ENCODE measurements around the gene TMEM130. TPM values are rescaled to one million over a fixed set of nuclear protein-coding genes. Genes with fewer than 3 reads are reported as not detected.

Gene TMEM130
- polyA plus RNA-seq, 2 donors = 0.02 TPM; not detected in 1

- no peaks in the 10 kb centered on the region for H3K4me1 ChIP-seq (ENCODE audit: control insufficient read depth in 2 of 2, insufficient read depth in 2 of 2, low read length in 1 of 2)
Measured at GRCh38 chr7:98836811-98837629, 32.8 kb downstream of the TMEM130 start.

GRCh38 chr7:98834949-98835348, 34.9 kb downstream of the TMEM130 start:
- no peak overlapping the region for H3K27ac ChIP-seq (ENCODE audit: low read depth in 2 of 2, low read length in 1 of 2)
- H3K9me3 ChIP-seq (ENCODE audit: control insufficient read depth in 2 of 2, insufficient read depth in 1 of 2, low read depth in 1 of 2, low read length in 1 of 2) = no peaks in the 10 kb centered on the region
- no peaks in the 10 kb centered on the region for H3K4me1 ChIP-seq (ENCODE audit: control insufficient read depth in 2 of 2, insufficient read depth in 2 of 2, low read length in 1 of 2)
- no peaks in the 10 kb centered on the region for H3K27me3 ChIP-seq (ENCODE audit: control insufficient read depth in 1 of 2, insufficient read depth in 2 of 2, low read length in 2 of 2)
- WGBS, 2 donors = 69 to 78% methylated on average over 8 of the region's 8 CpGs
- H3K4me3 ChIP-seq (ENCODE audit: low read depth in 1 of 2, low read length in 2 of 2) = no peak overlapping the region
- no peaks in the 10 kb centered on the region for H3K36me3 ChIP-seq (ENCODE audit: control insufficient read depth in 2 of 2, insufficient read depth in 2 of 2, low read length in 1 of 2)

More at GRCh38 chr7:98836811-98837629, 32.8 kb downstream of the TMEM130 start:
- H3K9me3 ChIP-seq (ENCODE audit: control insufficient read depth in 2 of 2, insufficient read depth in 1 of 2, low read depth in 1 of 2, low read length in 1 of 2) = no peaks in the 10 kb centered on the region
- no peaks in the 10 kb centered on the region for H3K36me3 ChIP-seq (ENCODE audit: control insufficient read depth in 2 of 2, insufficient read depth in 2 of 2, low read length in 1 of 2)
- no peaks in the 10 kb centered on the region for H3K27me3 ChIP-seq (ENCODE audit: control insufficient read depth in 1 of 2, insufficient read depth in 2 of 2, low read length in 2 of 2)
- H3K27ac ChIP-seq (ENCODE audit: low read depth in 2 of 2, low read length in 1 of 2) = no peak overlapping the region
- 21 to 30% methylated on average over 10 of the region's 10 CpGs for WGBS, 2 donors
- H3K4me3 ChIP-seq (ENCODE audit: low read depth in 1 of 2, low read length in 2 of 2) = no peak overlapping the region

GRCh38 chr7:98833022-98833421, 36.8 kb downstream of the TMEM130 start:
- Histone ChIP-seq H3K36me3 (ENCODE audit: control insufficient read depth in 2 of 2, insufficient read depth in 2 of 2, low read length in 1 of 2) (no peaks in the 10 kb centered on the region), H3K27ac (ENCODE audit: low read depth in 2 of 2, low read length in 1 of 2) (no peak overlapping the region)
- WGBS, 2 donors = 88 to 92% methylated on average over 2 of the region's 2 CpGs

GRCh38 chr7:98831641-98832221, 38.1 kb downstream of the TMEM130 start:
- Histone ChIP-seq H3K4me1 (ENCODE audit: control insufficient read depth in 2 of 2, insufficient read depth in 2 of 2, low read length in 1 of 2) (peaks cover under 1 to 2% of the 10 kb centered on the region in 2 donors), H3K4me3 (ENCODE audit: low read depth in 1 of 2, low read length in 2 of 2) (no peak overlapping the region), H3K9me3 (ENCODE audit: control insufficient read depth in 2 of 2, insufficient read depth in 1 of 2, low read depth in 1 of 2, low read length in 1 of 2) (no peaks in the 10 kb centered on the region), H3K27ac (ENCODE audit: low read depth in 2 of 2, low read length in 1 of 2) (no peak overlapping the region), H3K27me3 (ENCODE audit: control insufficient read depth in 1 of 2, insufficient read depth in 2 of 2, low read length in 2 of 2) (no peaks in the 10 kb centered on the region), H3K36me3 (ENCODE audit: control insufficient read depth in 2 of 2, insufficient read depth in 2 of 2, low read length in 1 of 2) (no peaks in the 10 kb centered on the region)
- WGBS, 2 donors = 77 to 81% methylated on average over 8 of the region's 8 CpGs

More at GRCh38 chr7:98833022-98833421, 36.8 kb downstream of the TMEM130 start:
- Histone ChIP-seq H3K27me3 (ENCODE audit: control insufficient read depth in 1 of 2, insufficient read depth in 2 of 2, low read length in 2 of 2) (no peaks in the 10 kb centered on the region), H3K9me3 (ENCODE audit: control insufficient read depth in 2 of 2, insufficient read depth in 1 of 2, low read depth in 1 of 2, low read length in 1 of 2) (no peaks in the 10 kb centered on the region), H3K4me3 (ENCODE audit: low read depth in 1 of 2, low read length in 2 of 2) (no peak overlapping the region), H3K4me1 (ENCODE audit: control insufficient read depth in 2 of 2, insufficient read depth in 2 of 2, low read length in 1 of 2) (no peaks in the 10 kb centered on the region)

GRCh38 chr7:98830972-98831548, 38.8 kb downstream of the TMEM130 start:
- Histone ChIP-seq H3K9me3 (ENCODE audit: control insufficient read depth in 2 of 2, insufficient read depth in 1 of 2, low read depth in 1 of 2, low read length in 1 of 2) (no peaks in the 10 kb centered on the region), H3K27ac (ENCODE audit: low read depth in 2 of 2, low read length in 1 of 2) (no peak overlapping the region), H3K4me1 (ENCODE audit: control insufficient read depth in 2 of 2, insufficient read depth in 2 of 2, low read length in 1 of 2) (peaks cover 5 to 7% of the 10 kb centered on the region in 2 donors), H3K27me3 (ENCODE audit: control insufficient read depth in 1 of 2, insufficient read depth in 2 of 2, low read length in 2 of 2) (no peaks in the 10 kb centered on the region), H3K4me3 (ENCODE audit: low read depth in 1 of 2, low read length in 2 of 2) (no peak overlapping the region), H3K36me3 (ENCODE audit: control insufficient read depth in 2 of 2, insufficient read depth in 2 of 2, low read length in 1 of 2) (no peaks in the 10 kb centered on the region)
- WGBS, 2 donors = 66 to 73% methylated on average over 2 of the region's 2 CpGs

GRCh38 chr7:98828368-98828767, 41.4 kb downstream of the TMEM130 start:
- Histone ChIP-seq H3K9me3 (ENCODE audit: control insufficient read depth in 2 of 2, insufficient read depth in 1 of 2, low read depth in 1 of 2, low read length in 1 of 2) (peaks cover 0 to 2% of the 10 kb centered on the region in 2 donors), H3K36me3 (ENCODE audit: control insufficient read depth in 2 of 2, insufficient read depth in 2 of 2, low read length in 1 of 2) (no peaks in the 10 kb centered on the region), H3K4me1 (ENCODE audit: control insufficient read depth in 2 of 2, insufficient read depth in 2 of 2, low read length in 1 of 2) (peaks cover 5 to 7% of the 10 kb centered on the region in 2 donors), H3K27me3 (ENCODE audit: control insufficient read depth in 1 of 2, insufficient read depth in 2 of 2, low read length in 2 of 2) (no peaks in the 10 kb centered on the region), H3K27ac (ENCODE audit: low read depth in 2 of 2, low read length in 1 of 2) (no peak overlapping the region), H3K4me3 (ENCODE audit: low read depth in 1 of 2, low read length in 2 of 2) (no peak overlapping the region)
- 92 to 94% methylated on average over 8 of the region's 8 CpGs for WGBS, 2 donors

GRCh38 chr7:98827258-98827657, 42.6 kb downstream of the TMEM130 start:
- Histone ChIP-seq H3K4me1 (ENCODE audit: control insufficient read depth in 2 of 2, insufficient read depth in 2 of 2, low read length in 1 of 2) (peaks cover 7 to 11% of the 10 kb centered on the region in 2 donors), H3K4me3 (ENCODE audit: low read depth in 1 of 2, low read length in 2 of 2) (no peak overlapping the region), H3K27ac (ENCODE audit: low read depth in 2 of 2, low read length in 1 of 2) (no peak overlapping the region), H3K27me3 (ENCODE audit: control insufficient read depth in 1 of 2, insufficient read depth in 2 of 2, low read length in 2 of 2) (no peaks in the 10 kb centered on the region), H3K36me3 (ENCODE audit: control insufficient read depth in 2 of 2, insufficient read depth in 2 of 2, low read length in 1 of 2) (no peaks in the 10 kb centered on the region), H3K9me3 (ENCODE audit: control insufficient read depth in 2 of 2, insufficient read depth in 1 of 2, low read depth in 1 of 2, low read length in 1 of 2) (peaks cover 0 to 2% of the 10 kb centered on the region in 2 donors)
- WGBS, 2 donors = 60 to 65% methylated on average over 3 of the region's 3 CpGs

- Histone ChIP-seq H3K9me3 (ENCODE audit: control insufficient read depth in 2 of 2, insufficient read depth in 1 of 2, low read depth in 1 of 2, low read length in 1 of 2) (peaks cover 0 to 2% of the 10 kb centered on the region in 2 donors), H3K4me1 (ENCODE audit: control insufficient read depth in 2 of 2, insufficient read depth in 2 of 2, low read length in 1 of 2) (peaks cover 7 to 11% of the 10 kb centered on the region in 2 donors), H3K27me3 (ENCODE audit: control insufficient read depth in 1 of 2, insufficient read depth in 2 of 2, low read length in 2 of 2) (no peaks in the 10 kb centered on the region), H3K27ac (ENCODE audit: low read depth in 2 of 2, low read length in 1 of 2) (no peak overlapping the region), H3K4me3 (ENCODE audit: low read depth in 1 of 2, low read length in 2 of 2) (no peak overlapping the region), H3K36me3 (ENCODE audit: control insufficient read depth in 2 of 2, insufficient read depth in 2 of 2, low read length in 1 of 2) (no peaks in the 10 kb centered on the region)
- 14 to 16% methylated on average over 13 of the region's 13 CpGs for WGBS, 2 donors
Measured at GRCh38 chr7:98826811-98827231, 43.0 kb downstream of the TMEM130 start.

GRCh38 chr7:98826387-98826786, 43.4 kb downstream of the TMEM130 start:
- 35 to 46% methylated on average over 13 to 20 of the region's 20 CpGs for WGBS, 2 donors
- H3K4me1 ChIP-seq (ENCODE audit: control insufficient read depth in 2 of 2, insufficient read depth in 2 of 2, low read length in 1 of 2) = peaks cover 7 to 11% of the 10 kb centered on the region in 2 donors
- H3K4me3 ChIP-seq (ENCODE audit: low read depth in 1 of 2, low read length in 2 of 2) = no peak overlapping the region
- no peaks in the 10 kb centered on the region for H3K36me3 ChIP-seq (ENCODE audit: control insufficient read depth in 2 of 2, insufficient read depth in 2 of 2, low read length in 1 of 2)
- H3K9me3 ChIP-seq (ENCODE audit: control insufficient read depth in 2 of 2, insufficient read depth in 1 of 2, low read depth in 1 of 2, low read length in 1 of 2) = peaks cover 0 to 2% of the 10 kb centered on the region in 2 donors
- no peak overlapping the region for H3K27ac ChIP-seq (ENCODE audit: low read depth in 2 of 2, low read length in 1 of 2)
- no peaks in the 10 kb centered on the region for H3K27me3 ChIP-seq (ENCODE audit: control insufficient read depth in 1 of 2, insufficient read depth in 2 of 2, low read length in 2 of 2)
